HepG2 (cell line): Measurements from ENCODE around the gene RBM47. TPM values are rescaled to one million over a fixed set of nuclear protein-coding genes. Genes with fewer than 3 reads are reported as not detected.
A peak's percentile ranks its signal among the peaks of the same experiment; 100 is the strongest.

Experiments
- CCAR2 ChIP-seq: fragments of 200-400 bp; formaldehyde crosslinking; optimal IDR thresholded peaks from 2 replicates; pipeline ENCODE3; 2018; ENCODE audit warnings: low read depth, mild to moderate bottlenecking, low read length, moderate library complexity
- HMGA1 ChIP-seq: sonication (generic); formaldehyde crosslinking; conservative IDR thresholded peaks from 2 replicates; pipeline ENCODE4 v1.4.0; 2020; ENCODE audit warnings: missing genetic modification reagents
- NR2F1 ChIP-seq, 2 experiments: fragments of 450-650 bp in 1 of 2; formaldehyde crosslinking in 1 of 2; IDR thresholded peaks; 2 replicates each; pipeline versions ENCODE4 v1.5.0 to v1.6.1; 2016 to 2020; ENCODE audit warnings: mild to moderate bottlenecking in 1 of 2, missing compliant biosample characterization in 1 of 2, missing genetic modification reagents in 1 of 2, moderate library complexity in 1 of 2
- STAT5B ChIP-seq: sonication (generic); formaldehyde crosslinking; IDR thresholded peaks from 2 replicates; pipeline ENCODE4 v1.4.0; 2020; ENCODE audit warnings: missing genetic modification reagents
- ZNF160 ChIP-seq: sonication (generic); formaldehyde crosslinking; IDR thresholded peaks from 2 replicates; pipeline ENCODE4 v1.8.0; 2022; ENCODE audit warnings: mild to moderate bottlenecking, inconsistent platforms, missing genetic modification reagents
- ZNF562 ChIP-seq: sonication (generic); formaldehyde crosslinking; IDR thresholded peaks from 2 replicates; pipeline ENCODE4 v1.8.0; 2022; ENCODE audit warnings: missing genetic modification reagents, borderline replicate concordance
- ZNF570 ChIP-seq: sonication (generic); formaldehyde crosslinking; IDR thresholded peaks from 2 replicates; pipeline ENCODE4 v1.4.0; 2020; ENCODE audit warnings: mild to moderate bottlenecking, missing genetic modification reagents, borderline replicate concordance
- ZNF790 ChIP-seq: sonication (generic); formaldehyde crosslinking; IDR thresholded peaks from 2 replicates; pipeline ENCODE4 v1.8.0; 2022; ENCODE audit warnings: missing genetic modification reagents, mild to moderate bottlenecking, borderline replicate concordance
- polyA plus RNA-seq, 8 experiments: library from polyadenylated mRNA; depleted of rRNA in 3 of 8; stranded (reverse) in 7 of 8; unstranded in 1 of 8; fragments of >200 nt; fragmentation: Illumina TruSeq in 4 of 8; extraction: Trizol in 4 of 8; gene quantifications; 2 replicates each; pipeline versions ENCODE4 v1.2.1 to v1.2.3, GENCODE V29; 2011 to 2016; ENCODE audit warnings: low read depth in 4 of 8, missing spikeins in 1 of 8, mixed read lengths in 1 of 8; ENCODE audit not compliant: insufficient read depth in 1 of 8
- total RNA-seq, 5 experiments: library from RNA; depleted of rRNA; stranded (reverse); fragments of >200 nt; fragmentation: Illumina TruSeq; extraction: Trizol; gene quantifications; 2 replicates each; pipeline ENCODE4 v1.2.3, GENCODE V29; 2016; ENCODE audit warnings: low read depth in 1 of 5
- TF ChIP-seq, protein P1 (sequence below): sonication (generic); formaldehyde crosslinking; IDR thresholded peaks from 2 replicates; pipeline ENCODE4 v1.4.0; 2020; ENCODE audit warnings: mild to moderate bottlenecking, missing genetic modification reagents
- TF ChIP-seq, protein P2 (sequence below): sonication (generic); formaldehyde crosslinking; IDR thresholded peaks from 2 replicates; pipeline ENCODE4 v1.4.0; 2020; ENCODE audit warnings: missing genetic modification reagents
- TF ChIP-seq, protein P3 (sequence below): sonication (generic); formaldehyde crosslinking; IDR thresholded peaks from 2 replicates; pipeline ENCODE4 v1.5.0; 2020; ENCODE audit warnings: mild to moderate bottlenecking, missing genetic modification reagents, moderate library complexity
- TF ChIP-seq, protein P4 (sequence below): sonication (generic); formaldehyde crosslinking; IDR thresholded peaks from 2 replicates; pipeline ENCODE4 v1.5.0; 2020; ENCODE audit warnings: missing genetic modification reagents

The RBM47 gene
- total and polyA plus RNA-seq, 2 of the 13 experiments (the other 11 are each of a cell fraction or from before 2014, with no cell fraction given): 1.2 to 2.5 TPM

DNA sequence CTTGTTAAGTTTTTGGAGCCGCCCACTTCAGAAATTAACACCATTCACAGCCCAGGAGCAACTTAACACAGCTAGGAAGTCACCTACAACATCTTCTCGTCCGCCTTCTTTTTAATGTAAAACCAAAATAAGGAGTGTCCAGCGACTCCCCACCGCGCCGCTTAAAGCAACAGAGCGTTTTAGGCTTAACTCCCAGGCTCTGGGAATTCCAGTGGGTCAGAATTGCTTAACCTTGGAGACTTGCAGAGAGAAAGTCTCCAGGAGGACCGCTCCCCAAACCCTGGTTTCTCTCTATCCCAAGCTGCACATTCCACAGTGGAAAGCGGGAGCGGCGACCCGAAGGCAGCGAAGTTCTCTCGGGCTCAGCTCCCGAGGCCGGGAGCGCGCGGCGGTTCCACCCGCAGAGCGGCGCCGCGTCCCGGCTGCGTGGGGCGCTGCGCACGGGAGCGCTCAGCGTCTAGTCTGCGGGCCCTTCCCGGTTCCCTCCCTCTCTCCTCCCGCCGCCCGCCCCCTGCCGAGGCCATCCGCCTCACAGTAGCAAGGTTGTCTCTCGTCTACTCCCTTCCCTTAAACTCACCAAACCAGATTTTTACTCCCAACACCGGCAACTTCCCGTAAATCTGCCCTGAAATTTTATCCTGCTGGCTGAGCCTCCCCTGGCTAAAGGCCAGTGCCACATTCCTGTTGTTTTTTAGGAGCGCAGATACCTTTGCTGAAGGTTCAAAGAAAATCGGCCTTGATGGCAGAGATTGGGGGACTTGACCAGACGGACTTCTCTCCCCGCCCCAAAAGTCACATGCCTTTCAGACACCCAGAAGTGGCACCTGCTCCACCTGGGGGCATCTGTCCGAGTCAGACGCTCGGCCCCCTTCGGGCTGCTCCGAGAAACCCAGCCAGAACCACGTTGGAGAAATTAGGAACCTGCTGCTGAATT, at the start of gene RBM47 (continued):
- TF ChIP-seq, protein P1, sequence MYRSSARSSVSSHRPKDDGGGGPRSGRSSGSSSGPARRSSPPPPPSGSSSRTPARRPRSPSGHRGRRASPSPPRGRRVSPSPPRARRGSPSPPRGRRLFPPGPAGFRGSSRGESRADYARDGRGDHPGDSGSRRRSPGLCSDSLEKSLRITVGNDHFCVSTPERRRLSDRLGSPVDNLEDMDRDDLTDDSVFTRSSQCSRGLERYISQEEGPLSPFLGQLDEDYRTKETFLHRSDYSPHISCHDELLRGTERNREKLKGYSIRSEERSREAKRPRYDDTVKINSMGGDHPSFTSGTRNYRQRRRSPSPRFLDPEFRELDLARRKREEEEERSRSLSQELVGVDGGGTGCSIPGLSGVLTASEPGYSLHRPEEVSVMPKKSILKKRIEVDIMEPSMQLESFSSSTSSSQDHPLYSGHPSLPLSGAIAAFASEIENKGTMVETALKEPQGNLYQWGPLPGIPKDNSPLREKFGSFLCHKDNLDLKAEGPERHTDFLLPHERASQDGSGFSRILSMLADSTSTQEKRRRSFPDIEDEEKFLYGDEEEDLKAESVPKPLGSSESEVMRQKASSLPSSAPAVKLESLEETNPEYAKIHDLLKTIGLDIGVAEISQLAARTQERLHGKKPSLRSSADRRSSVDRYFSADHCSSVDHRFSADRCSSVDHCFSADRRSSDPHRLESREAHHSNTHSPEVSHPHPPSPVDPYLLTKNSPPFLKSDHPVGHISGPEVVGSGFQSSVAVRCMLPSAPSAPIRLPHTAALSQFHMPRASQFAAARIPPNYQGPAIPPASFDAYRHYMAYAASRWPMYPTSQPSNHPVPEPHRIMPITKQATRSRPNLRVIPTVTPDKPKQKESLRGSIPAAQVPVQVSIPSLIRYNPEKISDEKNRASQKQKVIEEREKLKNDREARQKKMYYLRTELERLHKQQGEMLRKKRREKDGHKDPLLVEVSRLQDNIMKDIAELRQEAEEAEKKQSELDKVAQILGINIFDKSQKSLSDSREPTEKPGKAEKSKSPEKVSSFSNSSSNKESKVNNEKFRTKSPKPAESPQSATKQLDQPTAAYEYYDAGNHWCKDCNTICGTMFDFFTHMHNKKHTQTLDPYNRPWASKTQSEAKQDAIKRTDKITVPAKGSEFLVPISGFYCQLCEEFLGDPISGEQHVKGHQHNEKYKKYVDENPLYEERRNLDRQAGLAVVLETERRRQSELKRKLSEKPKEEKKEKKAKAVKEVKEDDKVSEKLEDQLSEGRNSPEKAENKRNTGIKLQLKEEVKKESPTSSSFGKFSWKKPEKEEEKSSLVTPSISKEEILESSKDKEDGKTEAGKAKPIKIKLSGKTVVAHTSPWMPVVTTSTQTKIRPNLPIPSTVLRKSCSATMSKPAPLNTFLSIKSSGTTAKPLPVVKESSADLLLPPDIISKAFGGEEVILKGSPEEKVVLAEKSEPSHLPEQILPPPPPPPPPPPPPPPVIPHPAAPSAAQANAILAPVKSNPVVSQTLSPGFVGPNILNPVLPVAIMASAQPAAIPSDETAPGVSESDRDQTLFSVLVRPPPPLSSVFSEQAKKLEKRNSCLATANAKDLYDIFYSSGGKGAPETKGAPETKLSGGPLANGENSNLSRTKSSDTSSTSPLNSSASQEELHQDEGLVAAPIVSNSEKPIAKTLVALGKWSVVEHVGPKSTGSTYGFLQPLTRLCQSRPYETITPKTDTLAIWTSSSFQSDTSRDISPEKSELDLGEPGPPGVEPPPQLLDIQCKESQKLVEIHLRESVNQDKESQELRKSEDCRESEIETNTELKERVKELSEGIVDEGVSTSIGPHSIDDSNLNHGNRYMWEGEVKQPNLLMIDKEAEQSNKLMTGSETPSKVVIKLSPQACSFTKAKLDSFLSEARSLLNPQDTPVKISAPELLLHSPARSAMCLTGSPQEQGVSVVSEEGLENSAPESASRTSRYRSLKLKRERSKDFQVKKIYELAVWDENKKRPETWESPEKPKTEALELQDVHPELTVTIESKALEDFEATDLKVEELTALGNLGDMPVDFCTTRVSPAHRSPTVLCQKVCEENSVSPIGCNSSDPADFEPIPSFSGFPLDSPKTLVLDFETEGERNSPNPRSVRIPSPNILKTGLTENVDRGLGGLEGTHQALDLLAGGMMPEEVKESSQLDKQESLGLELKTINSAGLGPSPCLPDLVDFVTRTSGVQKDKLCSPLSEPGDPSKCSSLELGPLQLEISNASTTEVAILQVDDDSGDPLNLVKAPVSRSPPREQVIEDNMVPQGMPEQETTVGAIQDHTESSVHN (CRISPR knock-in tag): no peak
- no peak for TF ChIP-seq ZNF570 (CRISPR knock-in tag)
- no peak for TF ChIP-seq STAT5B (CRISPR knock-in tag)
- no peak for TF ChIP-seq ZNF562 (CRISPR knock-in tag)
- TF ChIP-seq ZNF790 (CRISPR knock-in tag): no peak
- no peak for TF ChIP-seq HMGA1 (CRISPR knock-in tag)
- TF ChIP-seq, protein P2, sequence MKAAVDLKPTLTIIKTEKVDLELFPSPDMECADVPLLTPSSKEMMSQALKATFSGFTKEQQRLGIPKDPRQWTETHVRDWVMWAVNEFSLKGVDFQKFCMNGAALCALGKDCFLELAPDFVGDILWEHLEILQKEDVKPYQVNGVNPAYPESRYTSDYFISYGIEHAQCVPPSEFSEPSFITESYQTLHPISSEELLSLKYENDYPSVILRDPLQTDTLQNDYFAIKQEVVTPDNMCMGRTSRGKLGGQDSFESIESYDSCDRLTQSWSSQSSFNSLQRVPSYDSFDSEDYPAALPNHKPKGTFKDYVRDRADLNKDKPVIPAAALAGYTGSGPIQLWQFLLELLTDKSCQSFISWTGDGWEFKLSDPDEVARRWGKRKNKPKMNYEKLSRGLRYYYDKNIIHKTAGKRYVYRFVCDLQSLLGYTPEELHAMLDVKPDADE: no peak
- TF ChIP-seq, protein P3, sequence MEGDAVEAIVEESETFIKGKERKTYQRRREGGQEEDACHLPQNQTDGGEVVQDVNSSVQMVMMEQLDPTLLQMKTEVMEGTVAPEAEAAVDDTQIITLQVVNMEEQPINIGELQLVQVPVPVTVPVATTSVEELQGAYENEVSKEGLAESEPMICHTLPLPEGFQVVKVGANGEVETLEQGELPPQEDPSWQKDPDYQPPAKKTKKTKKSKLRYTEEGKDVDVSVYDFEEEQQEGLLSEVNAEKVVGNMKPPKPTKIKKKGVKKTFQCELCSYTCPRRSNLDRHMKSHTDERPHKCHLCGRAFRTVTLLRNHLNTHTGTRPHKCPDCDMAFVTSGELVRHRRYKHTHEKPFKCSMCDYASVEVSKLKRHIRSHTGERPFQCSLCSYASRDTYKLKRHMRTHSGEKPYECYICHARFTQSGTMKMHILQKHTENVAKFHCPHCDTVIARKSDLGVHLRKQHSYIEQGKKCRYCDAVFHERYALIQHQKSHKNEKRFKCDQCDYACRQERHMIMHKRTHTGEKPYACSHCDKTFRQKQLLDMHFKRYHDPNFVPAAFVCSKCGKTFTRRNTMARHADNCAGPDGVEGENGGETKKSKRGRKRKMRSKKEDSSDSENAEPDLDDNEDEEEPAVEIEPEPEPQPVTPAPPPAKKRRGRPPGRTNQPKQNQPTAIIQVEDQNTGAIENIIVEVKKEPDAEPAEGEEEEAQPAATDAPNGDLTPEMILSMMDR: peak; percentile 39
- TF ChIP-seq NR2F1 (CRISPR knock-in tag; IDR thresholded peaks at IDR 0.05): no peak
- TF ChIP-seq ZNF160 (CRISPR knock-in tag): no peak
- TF ChIP-seq, protein P4, sequence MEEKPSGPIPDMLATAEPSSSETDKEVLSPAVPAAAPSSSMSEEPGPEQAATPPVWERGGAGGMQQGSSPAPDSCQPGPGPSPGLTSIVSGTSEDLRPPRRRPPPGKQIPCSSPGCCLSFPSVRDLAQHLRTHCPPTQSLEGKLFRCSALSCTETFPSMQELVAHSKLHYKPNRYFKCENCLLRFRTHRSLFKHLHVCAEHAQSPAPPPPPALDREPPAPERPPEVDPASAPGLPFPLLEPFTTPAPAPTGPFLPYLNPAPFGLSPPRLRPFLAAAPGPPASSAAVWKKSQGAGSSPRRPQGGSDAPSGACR (CRISPR knock-in tag): no peak
- TF ChIP-seq CCAR2: no peak
